Activated CD4-positive, alpha-beta T cell treated with anti-CD3 and anti-CD28 coated beads, Interleukin-10, Interleukin-2, amounts not matched to agents 100 ng/mL and 50 ng/mL, durations not matched to agents 16 hours and 8 hours (primary cell): Measurements from ENCODE around the gene CCDC192.

Source experiments
- DNase-seq: peaks from one replicate; pipeline ENCODE4 v3.0.0-alpha.2; 2020

CCDC192 gene

GRCh38 chr5:127928053-127928452, 224.9 kb downstream of the CCDC192 start:
- no peak for DNase-seq

- DNase-seq, result no peak
Measured at GRCh38 chr5:127930311-127930710, 227.1 kb downstream of the CCDC192 start.

DNA sequence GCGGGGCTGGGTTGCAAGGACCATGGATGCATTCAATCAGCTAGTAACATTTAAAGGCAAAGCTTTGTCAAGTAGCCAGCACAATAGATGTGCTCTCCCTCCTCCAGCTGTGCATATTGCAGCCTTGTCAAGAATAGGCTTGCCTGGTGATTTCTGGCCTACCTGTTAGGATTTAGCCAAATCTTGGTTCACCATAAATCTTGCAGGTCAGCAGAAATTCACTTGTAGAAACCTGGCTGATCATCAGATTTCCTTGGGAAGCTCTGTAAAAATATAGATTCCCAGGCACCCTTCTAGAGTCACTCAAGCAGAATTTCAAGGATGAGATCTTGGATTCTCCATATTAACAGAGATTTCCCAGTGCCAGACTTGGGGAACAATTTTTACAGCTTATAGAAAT, 228.2 kb downstream of the CCDC192 start:
- no peak for DNase-seq

DNA sequence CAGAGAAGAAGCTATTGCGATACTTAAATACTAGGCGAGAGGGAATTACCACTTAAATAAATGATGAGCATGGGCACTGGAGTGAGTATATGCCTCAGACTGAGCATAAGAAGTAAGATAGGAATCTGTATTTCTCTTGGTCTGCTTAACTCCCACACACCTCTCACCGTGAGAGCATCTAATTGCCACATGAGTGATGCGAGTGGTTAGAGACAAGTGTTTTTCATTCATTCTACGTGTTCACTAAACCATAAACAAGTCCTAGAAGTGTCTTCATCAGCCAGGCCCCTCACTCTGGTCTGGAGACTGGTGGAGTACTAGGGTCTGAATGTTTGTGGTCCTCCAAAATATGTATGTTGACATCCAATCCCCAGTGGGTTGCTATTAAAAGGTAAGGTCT, 230.2 kb downstream of the CCDC192 start:
- DNase-seq, result no peak

GRCh38 chr5:127934791-127935256, 231.6 kb downstream of the CCDC192 start:
- no peak for DNase-seq

- DNase-seq, result no peak
Measured at GRCh38 chr5:127935398-127935797, 232.2 kb downstream of the CCDC192 start.

GRCh38 chr5:127936439-127936972, 233.3 kb downstream of the CCDC192 start:
- DNase-seq, result peak; percentile 1

- no peak for DNase-seq
Measured at GRCh38 chr5:127938746-127939145, 235.6 kb downstream of the CCDC192 start.

DNA sequence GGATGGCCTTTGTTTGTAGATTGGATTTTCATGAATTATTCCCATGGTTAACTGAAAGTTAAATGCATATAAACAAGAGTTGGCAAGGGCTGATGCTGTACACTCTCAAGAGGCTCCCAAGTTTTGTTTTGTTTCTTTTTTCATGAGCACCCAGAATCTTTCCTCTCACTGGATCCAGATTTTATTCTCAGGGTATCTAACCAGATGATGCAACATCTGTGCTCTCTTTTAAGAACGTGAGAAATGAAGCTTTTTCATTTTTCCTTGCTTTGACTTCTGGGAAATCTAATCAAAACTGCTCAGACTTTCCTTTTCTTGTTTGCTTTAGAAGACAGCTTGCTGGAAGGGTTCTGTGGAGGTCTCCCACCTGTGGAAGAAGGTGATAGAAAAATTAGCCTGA, 237.7 kb downstream of the CCDC192 start:
- no peak for DNase-seq

DNA sequence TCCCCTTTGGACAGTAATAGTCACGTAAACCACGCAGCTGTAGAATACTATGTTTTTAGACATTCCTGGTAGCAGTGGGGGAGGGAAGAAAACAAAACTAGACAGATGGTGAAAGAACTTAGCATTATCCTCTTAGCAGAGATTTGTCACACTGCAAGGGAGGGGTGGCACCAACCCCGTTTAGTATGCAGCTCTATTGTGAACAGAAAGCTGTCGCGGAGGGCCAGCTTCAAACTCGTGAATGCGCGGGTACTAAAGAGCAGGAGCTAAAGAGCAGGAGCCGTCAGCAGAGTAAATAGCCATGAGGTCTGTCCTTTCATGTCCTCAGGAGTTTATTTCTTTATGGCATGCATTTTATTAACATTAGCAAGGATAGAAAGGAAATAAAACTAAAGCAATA, 238.5 kb downstream of the CCDC192 start:
- DNase-seq, result no peak

DNA sequence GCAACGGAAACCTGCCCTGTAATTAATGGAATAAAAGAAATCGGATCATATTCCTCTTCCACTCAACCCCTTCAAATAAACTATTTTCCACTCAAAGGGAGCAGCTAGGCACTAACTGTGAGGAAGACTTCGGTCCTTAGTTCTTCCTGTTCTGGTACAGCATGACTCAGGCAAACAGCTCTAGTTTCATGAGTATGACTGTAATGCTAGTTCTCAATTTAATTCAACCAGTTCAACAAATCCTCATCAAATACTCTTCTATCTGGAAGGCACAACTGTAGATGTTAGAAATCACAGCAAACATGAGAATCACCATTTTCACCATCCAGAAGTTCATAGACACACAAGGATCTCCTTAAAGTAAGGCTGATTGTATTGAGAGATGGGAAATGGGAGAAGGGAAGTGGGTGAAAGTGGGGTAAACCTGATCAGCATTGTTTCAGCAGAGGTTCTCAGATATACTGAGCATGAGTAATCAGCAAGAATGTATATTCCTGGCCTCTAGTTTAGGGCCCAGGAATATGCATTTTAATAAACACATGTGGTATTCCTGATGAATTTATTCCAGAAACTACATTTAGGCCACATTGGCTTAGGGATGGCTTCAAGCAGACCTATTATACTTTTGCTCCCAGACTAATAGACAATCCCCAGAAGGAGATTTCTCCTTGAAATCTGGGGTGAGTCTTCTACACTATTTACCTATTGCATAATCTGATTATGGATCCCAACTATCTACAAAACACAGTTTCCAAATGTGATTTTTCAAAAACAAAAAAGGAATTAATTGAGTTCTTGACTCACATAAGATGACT, 239.3 kb downstream of the CCDC192 start:
- DNase-seq, result peak; percentile 4

DNA sequence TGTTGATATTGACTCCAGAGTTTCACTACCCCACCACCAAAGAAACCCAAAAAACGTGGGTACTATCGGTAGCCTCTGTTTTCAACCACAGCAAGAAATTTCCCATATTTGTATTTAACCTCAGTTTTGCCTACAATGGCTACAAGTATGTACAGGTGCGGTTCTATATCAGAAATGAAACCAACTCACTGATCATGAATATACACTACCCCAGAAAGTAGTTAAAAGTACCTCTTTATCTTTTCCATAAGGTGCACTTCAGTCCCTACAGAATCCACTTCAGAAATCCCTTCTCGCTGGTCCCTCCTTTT, 239.8 kb downstream of the CCDC192 start:
- DNase-seq, result no peak

GRCh38 chr5:127944125-127944524, 240.9 kb downstream of the CCDC192 start:
- DNase-seq, result no peak

GRCh38 chr5:127947941-127948340, 244.8 kb downstream of the CCDC192 start:
- DNase-seq, result no peak

GRCh38 chr5:127950707-127951391, 247.7 kb downstream of the CCDC192 start:
- no peak for DNase-seq

GRCh38 chr5:127951791-127952190, 248.6 kb downstream of the CCDC192 start:
- no peak for DNase-seq

GRCh38 chr5:127957183-127957582, 254.0 kb downstream of the CCDC192 start:
- DNase-seq, result no peak

DNA sequence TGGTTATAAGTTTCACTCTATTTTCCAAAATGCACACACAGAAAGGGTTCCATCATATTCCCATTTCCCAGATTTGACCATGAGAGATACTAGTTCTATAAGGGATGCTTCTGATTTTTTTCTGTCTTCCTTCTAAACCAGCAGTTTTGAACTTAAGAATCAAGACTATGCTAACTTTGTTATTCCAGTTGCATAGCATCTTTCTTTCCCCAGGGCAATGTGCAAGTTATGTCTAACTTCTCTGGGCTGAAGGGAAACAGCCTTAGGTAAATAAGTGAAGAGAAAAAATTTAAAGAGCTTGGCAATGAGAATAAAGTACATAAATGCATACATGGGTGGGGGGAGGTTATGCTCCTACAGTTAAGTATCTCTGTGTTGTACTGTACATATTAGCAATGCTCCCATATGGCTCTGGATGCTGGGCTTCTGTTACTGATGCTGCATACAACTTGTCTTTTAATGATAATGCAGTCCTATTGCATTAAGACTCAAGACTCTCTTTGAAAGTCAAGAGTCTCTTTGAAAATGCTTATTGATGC, 254.6 kb downstream of the CCDC192 start:
- no peak for DNase-seq

DNA sequence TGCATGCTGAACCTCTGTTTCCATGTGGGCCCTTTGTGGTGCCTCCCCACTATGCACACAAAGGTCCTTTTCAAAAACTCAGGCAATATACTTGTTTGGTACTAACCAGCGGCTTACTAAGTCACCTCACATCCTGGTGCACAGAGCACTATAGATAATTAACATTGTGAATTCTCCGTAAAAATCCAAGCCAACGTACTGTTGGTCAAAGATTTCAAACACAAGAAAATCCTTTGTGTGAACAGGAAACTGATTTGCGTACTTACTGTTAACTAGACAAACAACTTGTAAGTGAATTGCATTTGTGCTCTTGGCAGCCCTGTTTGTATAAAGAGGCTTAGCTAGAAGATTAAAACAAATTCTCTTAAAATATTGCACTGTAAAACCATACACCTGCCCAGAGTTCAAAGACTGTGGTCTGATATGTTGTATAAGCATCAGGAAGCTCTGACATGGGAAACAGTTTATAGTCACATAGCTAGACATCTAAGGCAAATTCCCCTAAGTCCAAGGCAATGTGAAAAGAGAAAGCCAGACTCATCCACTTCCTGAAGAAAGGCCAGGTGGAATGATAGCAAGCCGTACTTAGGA, 255.3 kb downstream of the CCDC192 start:
- no peak for DNase-seq

- DNase-seq, result no peak
Measured at GRCh38 chr5:127959152-127959764, 256.1 kb downstream of the CCDC192 start.

DNA sequence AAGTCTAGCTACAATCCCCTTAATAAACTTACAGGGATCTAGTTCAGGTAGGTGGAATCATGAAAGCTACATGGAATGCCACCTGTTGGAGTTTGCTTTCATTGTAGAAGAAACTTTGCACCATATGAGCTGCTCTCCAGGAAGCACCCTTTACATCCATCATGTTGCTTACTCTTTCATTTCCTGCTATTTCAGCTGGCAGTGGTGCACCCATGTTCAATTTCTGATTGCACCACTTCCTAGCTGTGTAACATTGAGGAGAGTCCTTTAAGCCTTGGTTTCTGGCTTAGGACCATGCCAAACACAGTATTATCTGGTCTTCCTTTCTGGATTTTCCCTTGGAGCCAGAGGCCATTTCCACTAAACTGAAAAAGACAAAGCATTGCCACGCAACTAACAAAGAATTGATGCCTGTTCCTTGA, 257.1 kb downstream of the CCDC192 start:
- no peak for DNase-seq

- DNase-seq, result no peak
Measured at GRCh38 chr5:127961006-127961762, 258.0 kb downstream of the CCDC192 start.
